CD14-positive monocyte (primary cell): ENCODE measurements around the gene ZNF282. TPM values are rescaled to one million over a fixed set of nuclear protein-coding genes. Genes with fewer than 3 reads are reported as not detected.

Experiments
- DNase-seq, 3 donors: peaks; one replicate each; pipeline ENCODE4 v3.0.0-alpha.2; 2011 to 2022
- H2AFZ ChIP-seq: 2 replicates; pipeline ENCODE4 v1.6.0; 2012; ENCODE audit warnings: mild to moderate bottlenecking, low read depth, low read length, inconsistent platforms; ENCODE audit not compliant: insufficient read depth, poor library complexity, severe bottlenecking
- H3K27ac ChIP-seq, 2 donors: 1 replicate in 1 of 2; 2 replicates in 1 of 2; pipeline ENCODE4 v1.5.1; 2012 to 2013; ENCODE audit warnings: low read length in 2 of 2, control low read depth in 1 of 2, inconsistent platforms in 1 of 2, low read depth in 1 of 2, mild to moderate bottlenecking in 1 of 2
- H3K27me3 ChIP-seq, 2 donors: one replicate each; pipeline versions ENCODE4 v1.6.0 to v1.6.1; 2011 to 2013; ENCODE audit warnings: low read length in 2 of 2; ENCODE audit not compliant: control insufficient read depth in 2 of 2, insufficient read depth in 2 of 2
- H3K36me3 ChIP-seq, 2 donors: replicated peaks in 1 of 2; 1 replicate in 1 of 2; 2 replicates in 1 of 2; pipeline versions ENCODE4 v1.5.1 to v1.6.1; 2012 to 2013; ENCODE audit warnings: low read length in 2 of 2, control low read depth in 1 of 2, inconsistent platforms in 1 of 2, mild to moderate bottlenecking in 1 of 2; ENCODE audit not compliant: insufficient read depth in 2 of 2, control insufficient read depth in 1 of 2
- H3K4me1 ChIP-seq, 2 donors: 1 replicate in 1 of 2; 2 replicates in 1 of 2; pipeline versions ENCODE4 v1.5.1 to v1.6.1; 2012 to 2013; ENCODE audit warnings: low read length in 2 of 2, control low read depth in 1 of 2, inconsistent platforms in 1 of 2, mild to moderate bottlenecking in 1 of 2, moderate library complexity in 1 of 2; ENCODE audit not compliant: insufficient read depth in 2 of 2, control insufficient read depth in 1 of 2
- H3K4me2 ChIP-seq: replicated peaks from 2 replicates; pipeline ENCODE3; 2012; ENCODE audit warnings: low read length, moderate library complexity, mild to moderate bottlenecking; ENCODE audit not compliant: poor library complexity, severe bottlenecking; ENCODE audit errors: extremely low read depth
- H3K4me3 ChIP-seq, 3 experiments: fragments of 200-600 bp in 1 of 3; sonication (generic) in 1 of 3; replicated peaks in 1 of 3; 1 replicate in 2 of 3; 2 replicates in 1 of 3; pipeline ENCODE4 v1.5.1; 2011 to 2013; ENCODE audit warnings: low read length in 3 of 3, mild to moderate bottlenecking in 3 of 3, control low read depth in 2 of 3, low read depth in 2 of 3, inconsistent platforms in 1 of 3, moderate library complexity in 1 of 3
- H3K79me2 ChIP-seq: 2 replicates; pipeline ENCODE4 v1.6.0; 2012; ENCODE audit warnings: mild to moderate bottlenecking, control low read depth, inconsistent platforms, low read length, moderate library complexity; ENCODE audit not compliant: insufficient read depth
- H3K9ac ChIP-seq: 2 replicates; pipeline ENCODE4 v1.6.0; 2017; ENCODE audit warnings: low read length, mild to moderate bottlenecking; ENCODE audit not compliant: insufficient read depth, poor library complexity, severe bottlenecking
- H3K9me3 ChIP-seq, 2 donors: replicated peaks in 1 of 2; 1 replicate in 1 of 2; 2 replicates in 1 of 2; pipeline versions ENCODE4 v1.5.1 to v1.6.1; 2012 to 2013; ENCODE audit warnings: low read length in 2 of 2, control low read depth in 1 of 2; ENCODE audit not compliant: control insufficient read depth in 1 of 2, insufficient read depth in 1 of 2
- H4K20me1 ChIP-seq: 2 replicates; pipeline ENCODE4 v1.6.0; 2012; ENCODE audit warnings: mild to moderate bottlenecking, low read length, control low read depth, moderate library complexity; ENCODE audit not compliant: insufficient read depth
- H3K27ac Mint-ChIP-seq, 7 donors: one replicate each; pipeline ENCODE4 v1.8.0; 2020; ENCODE audit warnings: mild to moderate bottlenecking in 7 of 7, mixed read lengths in 7 of 7, moderate library complexity in 6 of 7, inconsistent platforms in 2 of 7
- H3K27me3 Mint-ChIP-seq, 3 donors: one replicate each; pipeline ENCODE4 v1.8.0; 2021 to 2022; ENCODE audit warnings: low read depth in 3 of 3, mild to moderate bottlenecking in 3 of 3, mixed read lengths in 3 of 3, moderate library complexity in 3 of 3, inconsistent platforms in 1 of 3
- H3K36me3 Mint-ChIP-seq, 2 donors: one replicate each; pipeline ENCODE4 v1.8.0; 2020; ENCODE audit warnings: mixed read lengths in 2 of 2, inconsistent platforms in 1 of 2, mild to moderate bottlenecking in 1 of 2
- H3K4me1 Mint-ChIP-seq: one replicate; pipeline ENCODE4 v1.8.0; 2020; ENCODE audit warnings: mild to moderate bottlenecking, mixed read lengths
- H3K4me3 Mint-ChIP-seq, 2 donors: one replicate each; pipeline ENCODE4 v1.8.0; 2020; ENCODE audit warnings: mild to moderate bottlenecking in 2 of 2, mixed read lengths in 2 of 2, moderate library complexity in 1 of 2
- H3K9me3 Mint-ChIP-seq, 7 donors: one replicate each; pipeline ENCODE4 v1.8.0; 2020 to 2022; ENCODE audit warnings: mixed read lengths in 7 of 7, mild to moderate bottlenecking in 6 of 7, moderate library complexity in 6 of 7, inconsistent platforms in 2 of 7
- CTCF ChIP-seq: fragments of 200-600 bp; IDR thresholded peaks from one replicate; pipeline ENCODE4 v1.8.0; 2022; ENCODE audit warnings: antibody characterized with exemption, mild to moderate bottlenecking
- WGBS: methylation state at CpG from one replicate; pipeline ENCODE4 v1.1.5; 2013; ENCODE audit warnings: missing lambda C conversion rate; ENCODE audit not compliant: insufficient coverage; 5-methylcytosine and 5-hydroxymethylcytosine counted together
- intact Hi-C, 2 donors: fragments of 100-400 bp; cut with micrococcal nuclease; formaldehyde crosslinking; loops; one replicate each; pipeline versions ENCODE4 v1.15.0 to v1.15.1; 2023
- polyA plus RNA-seq, 3 donors: library from polyadenylated mRNA; depleted of rRNA in 1 of 3; unstranded in 2 of 3; stranded (reverse) in 1 of 3; fragments of 300-500 nt in 2 of 3; fragments of >200 nt in 1 of 3; fragmentation: Illumina TruSeq in 2 of 3; gene quantifications; 1 replicate in 2 of 3; 2 replicates in 1 of 3; pipeline ENCODE4 v1.2.3, GENCODE V29; 2012 to 2021

ZNF282 gene
- polyA plus RNA-seq, 3 donors: 0.51 to 6.2 (median 0.86) TPM

GRCh38 chr7:149210551-149210950 lies 15.2 kb downstream of the ZNF282 start:
- Histone ChIP-seq H3K9ac (no peak overlapping the region), H3K27ac (no peak overlapping the region), H3K4me1 (no peaks in the 10 kb centered on the region), H3K4me3 (no peak overlapping the region), H3K27me3 (no peaks in the 10 kb centered on the region), H3K36me3 (peaks cover 81 to 97% of the 10 kb centered on the region in 2 donors), H4K20me1 (peaks cover 5% of the 10 kb centered on the region), H3K9me3 (no peaks in the 10 kb centered on the region), H2AFZ (no peak overlapping the region), H3K79me2 (no peaks in the 10 kb centered on the region), H3K4me2 (no peak overlapping the region)
- DNase-seq: no peak
- Mint-ChIP-seq H3K4me1 (peaks cover 2% of the 10 kb centered on the region), H3K4me3 (no peak overlapping the region), H3K27ac (no peak overlapping the region), H3K9me3 (no peaks in the 10 kb centered on the region), H3K27me3 (peaks cover 0 to 2% (median 0%) of the 10 kb centered on the region in 3 donors), H3K36me3 (peaks cover 82 to 94% of the 10 kb centered on the region in 2 donors)
- intact Hi-C loops: no loop called here
- WGBS: over 99% methylated on average over 9 of the region's 11 CpGs
- TF ChIP-seq CTCF: no peak

DNA sequence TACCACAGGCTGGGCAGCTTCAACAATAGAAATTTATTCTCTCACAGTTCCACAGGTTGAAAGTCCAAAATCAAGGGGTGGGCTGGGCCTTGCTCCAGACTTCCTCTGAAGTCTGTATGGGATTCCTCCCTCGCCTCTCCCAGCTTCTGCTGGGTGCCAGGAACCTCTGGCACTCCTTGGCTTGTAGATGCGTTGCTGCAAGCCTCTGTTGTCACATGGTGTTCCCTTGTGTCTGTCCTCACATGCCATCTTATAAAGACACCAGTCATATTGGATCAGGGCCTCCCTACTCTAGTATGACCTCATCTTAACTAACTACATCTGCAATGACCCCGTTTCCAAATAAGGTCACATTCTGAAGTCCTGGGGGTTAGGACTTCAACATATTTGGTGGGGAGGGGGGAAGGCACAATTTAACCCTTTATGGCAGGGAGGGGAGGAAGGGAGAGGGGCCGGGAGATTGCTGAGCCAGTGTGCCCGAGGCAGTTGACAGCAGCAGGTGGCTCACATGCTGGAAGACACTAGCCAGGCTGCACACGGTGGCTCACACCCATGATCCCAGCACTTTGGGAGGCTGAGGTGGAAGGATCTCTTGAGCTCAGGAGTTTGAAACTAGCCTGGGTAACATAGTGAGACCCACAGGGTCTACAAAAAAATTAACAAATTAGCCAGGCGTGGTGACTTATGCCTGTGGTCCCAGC lies 18.8 kb downstream of the ZNF282 start:
- Histone ChIP-seq H3K79me2 (no peaks in the 10 kb centered on the region), H3K4me2 (no peak overlapping the region), H3K9ac (no peak overlapping the region), H3K9me3 (no peaks in the 10 kb centered on the region), H3K4me1 (no peaks in the 10 kb centered on the region), H3K4me3 (no peak overlapping the region), H2AFZ (no peak overlapping the region), H4K20me1 (no peaks in the 10 kb centered on the region), H3K27me3 (no peaks in the 10 kb centered on the region), H3K36me3 (peaks cover 86 to 100% of the 10 kb centered on the region in 2 donors), H3K27ac (no peak overlapping the region)
- no peaks in the 10 kb centered on the region for H3K4me1 Mint-ChIP-seq
- H3K4me3 Mint-ChIP-seq: no peak overlapping the region
- WGBS: 100% methylated on average over 6 of the region's 7 CpGs
- peaks cover 87 to 94% of the 10 kb centered on the region in 2 donors for H3K36me3 Mint-ChIP-seq
- peaks cover 0 to 2% (median 0%) of the 10 kb centered on the region in 3 donors for H3K27me3 Mint-ChIP-seq
- no peaks in the 10 kb centered on the region for H3K9me3 Mint-ChIP-seq
- no peak overlapping the region for H3K27ac Mint-ChIP-seq
- TF ChIP-seq CTCF: no peak
- no peak for DNase-seq
- intact Hi-C loops: no loop called here
